Measurements from ENCODE around the gene GRWD1. TPM values are rescaled to one million over a fixed set of nuclear protein-coding genes. Genes with fewer than 3 reads are reported as not detected.

GRWD1 gene
- total RNA-seq, 6 experiments from 2014 or later = 36.2 to 53.5 (median 41.7) TPM

GRCh38 chr19:48474084-48474592, 28.4 kb downstream of the GRWD1 start:
- Mint-ChIP-seq H3K27ac (no peak overlapping the region), H3K36me3 (ENCODE audit: low read depth) (peaks cover 34% of the 10 kb centered on the region; the same call in 1 of the 2 replicates), H3K4me1 (ENCODE audit: low read depth) (peaks cover 6% of the 10 kb centered on the region), H3K4me3 (no peak overlapping the region), H3K27me3 (ENCODE audit: insufficient read depth) (peaks cover 3% of the 10 kb centered on the region), H3K9me3 (no peaks in the 10 kb centered on the region)
- no peak for TF ChIP-seq CTCF (IDR thresholded peaks at IDR 0.05)
- DNase-seq = no peak

DNA sequence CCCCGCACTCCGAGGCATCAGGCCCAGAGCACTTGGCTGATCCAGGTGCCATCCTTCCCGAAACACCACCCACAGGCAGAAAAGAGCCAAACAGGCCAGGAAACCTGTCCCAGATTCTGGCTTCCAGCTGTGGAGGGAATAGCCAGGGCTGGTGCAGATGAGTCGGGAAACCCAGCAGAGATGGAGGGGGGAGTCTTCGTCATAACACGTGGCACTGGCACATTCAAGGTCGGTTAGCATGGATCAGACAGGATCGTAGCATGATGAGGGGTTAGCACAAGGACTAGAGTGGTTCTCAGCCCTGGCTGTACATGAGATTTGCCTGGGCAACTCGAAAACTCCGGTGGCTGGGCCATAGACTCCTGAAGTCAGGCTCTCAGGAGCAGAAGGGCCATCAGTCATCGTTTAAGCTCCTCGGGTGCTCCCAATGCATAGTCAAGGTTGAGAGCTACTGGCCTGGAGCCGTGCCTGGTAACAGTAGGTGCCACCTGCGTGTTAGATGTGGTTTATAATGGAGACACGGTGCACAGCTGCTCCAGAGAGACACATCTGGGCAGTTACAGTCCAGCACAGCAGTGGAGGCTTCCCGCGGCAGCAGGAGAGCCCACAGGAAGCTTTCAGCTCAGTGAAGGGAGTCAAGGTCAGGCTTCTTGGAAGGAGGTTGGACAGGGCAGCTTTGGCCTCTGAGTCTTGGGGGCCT, 29.7 kb downstream of the GRWD1 start:
- no peak for DNase-seq
- H3K27ac Mint-ChIP-seq = no peak overlapping the region
- peaks cover 9% of the 10 kb centered on the region for H3K27me3 Mint-ChIP-seq (ENCODE audit: insufficient read depth)
- peaks cover 15% of the 10 kb centered on the region for H3K4me1 Mint-ChIP-seq (ENCODE audit: low read depth)
- TF ChIP-seq CTCF (IDR thresholded peaks at IDR 0.05) = no peak
- peaks cover 38% of the 10 kb centered on the region; the same call in 1 of the 2 replicates for H3K36me3 Mint-ChIP-seq (ENCODE audit: low read depth)
- no peaks in the 10 kb centered on the region for H3K9me3 Mint-ChIP-seq
- H3K4me3 Mint-ChIP-seq = no peak overlapping the region

DNA sequence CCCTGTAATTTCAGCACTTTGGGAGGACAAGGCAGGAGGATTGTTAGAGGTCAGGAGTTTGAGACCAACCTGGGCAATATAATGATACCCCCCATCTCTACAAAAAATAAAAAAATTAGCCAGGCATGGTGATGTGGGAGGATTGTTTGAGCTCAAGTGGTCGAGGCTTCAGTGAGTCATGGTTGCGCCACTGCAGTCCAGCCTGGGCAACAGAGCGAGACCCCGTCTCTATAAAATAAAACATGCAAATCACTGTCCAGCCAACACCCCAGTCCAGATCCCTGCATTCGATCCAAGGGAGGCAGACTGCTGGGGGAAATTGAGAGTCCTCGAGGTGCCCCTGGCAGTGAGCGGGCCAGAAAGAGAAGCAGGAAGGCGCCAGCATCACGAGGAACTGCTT, 30.4 kb downstream of the GRWD1 start:
- Mint-ChIP-seq H3K27me3 (ENCODE audit: insufficient read depth) (peaks cover 12% of the 10 kb centered on the region), H3K9me3 (no peaks in the 10 kb centered on the region), H3K36me3 (ENCODE audit: low read depth) (peaks cover 33% of the 10 kb centered on the region; the same call in 1 of the 2 replicates), H3K4me3 (no peak overlapping the region), H3K4me1 (ENCODE audit: low read depth) (peaks cover 21% of the 10 kb centered on the region), H3K27ac (no peak overlapping the region)
- DNase-seq = no peak
- no peak for TF ChIP-seq CTCF (IDR thresholded peaks at IDR 0.05)

GRCh38 chr19:48477067-48477685, 31.4 kb downstream of the GRWD1 start:
- H3K4me1 Mint-ChIP-seq (ENCODE audit: low read depth) = peaks cover 31% of the 10 kb centered on the region
- H3K36me3 Mint-ChIP-seq (ENCODE audit: low read depth) = peaks cover 24% of the 10 kb centered on the region; the same call in 1 of the 2 replicates
- no peaks in the 10 kb centered on the region for H3K9me3 Mint-ChIP-seq
- no peak overlapping the region for H3K27ac Mint-ChIP-seq
- no peak overlapping the region for H3K4me3 Mint-ChIP-seq
- TF ChIP-seq CTCF (IDR thresholded peaks at IDR 0.05) = no peak
- DNase-seq = no peak
- peaks cover 12% of the 10 kb centered on the region for H3K27me3 Mint-ChIP-seq (ENCODE audit: insufficient read depth)

- DNase-seq = no peak
- no peak overlapping the region for H3K4me3 Mint-ChIP-seq
- peaks cover 24% of the 10 kb centered on the region; the same call in 1 of the 2 replicates for H3K36me3 Mint-ChIP-seq (ENCODE audit: low read depth)
- no peak for TF ChIP-seq CTCF (IDR thresholded peaks at IDR 0.05)
- no peak overlapping the region for H3K27ac Mint-ChIP-seq
- peaks cover 36% of the 10 kb centered on the region for H3K4me1 Mint-ChIP-seq (ENCODE audit: low read depth)
- peaks cover 12% of the 10 kb centered on the region for H3K27me3 Mint-ChIP-seq (ENCODE audit: insufficient read depth)
- H3K9me3 Mint-ChIP-seq = no peaks in the 10 kb centered on the region
These were observed 32.0 kb downstream of the GRWD1 start for GRCh38 chr19:48477698-48478338.

All from HFFc6 (cell line).